Measurements from ENCODE around the gene NFS1.

The NFS1 gene

GRCh38 chr20:35699957-35700624 is 939 bp upstream of the NFS1 start:
- Histone ChIP-seq H3K27me3 (ENCODE audit: low read depth, low read length) (no peaks in the 10 kb centered on the region), H3K79me2 (ENCODE audit: low read length) (peaks cover 47% of the 10 kb centered on the region), H3K4me3 (ENCODE audit: low read length) (peak overlapping the region; percentile 80), H3K9ac (ENCODE audit: low read length) (peak overlapping the region; percentile 82), H3K4me2 (ENCODE audit: low read length) (peak overlapping the region; percentile 72), H2AFZ (ENCODE audit: low read depth, low read length) (no peak overlapping the region), H3K4me1 (ENCODE audit: low read length) (peaks cover 19% of the 10 kb centered on the region), H3K36me3 (replicated peaks; ENCODE audit: low read depth, low read length) (peaks cover 34% of the 10 kb centered on the region), H3K27ac (ENCODE audit: low read length) (peak overlapping the region; percentile 64), H4K20me1 (ENCODE audit: insufficient read depth, low read length) (peaks cover 20% of the 10 kb centered on the region), H3K9me3 (ENCODE audit: insufficient read depth, low read length) (no peaks in the 10 kb centered on the region)
- TF ChIP-seq CTCF (IDR thresholded peaks at IDR 0.05; ENCODE audit: low read depth, low read length) = no peak
- TF ChIP-seq EZH2phosphoT487 (IDR thresholded peaks at IDR 0.05; ENCODE audit: low read depth) = no peak

GRCh38 chr20:35698298-35699126 is 640 bp downstream of the NFS1 start:
- peaks cover 26% of the 10 kb centered on the region for H3K36me3 ChIP-seq (replicated peaks; ENCODE audit: low read depth, low read length)
- H3K4me3 ChIP-seq (ENCODE audit: low read length) = peak overlapping the region; percentile 80
- H2AFZ ChIP-seq (ENCODE audit: low read depth, low read length) = peak overlapping the region; percentile 41
- H3K27ac ChIP-seq (ENCODE audit: low read length) = peak overlapping the region; percentile 64; the same call in 1 of the 2 replicates
- no peaks in the 10 kb centered on the region for H3K9me3 ChIP-seq (ENCODE audit: insufficient read depth, low read length)
- TF ChIP-seq CTCF (IDR thresholded peaks at IDR 0.05; ENCODE audit: low read depth, low read length) (no peak), EZH2phosphoT487 (IDR thresholded peaks at IDR 0.05; ENCODE audit: low read depth) (no peak)
- peaks cover 19% of the 10 kb centered on the region for H3K4me1 ChIP-seq (ENCODE audit: low read length)
- peaks cover 40% of the 10 kb centered on the region for H3K79me2 ChIP-seq (ENCODE audit: low read length)
- H3K27me3 ChIP-seq (ENCODE audit: low read depth, low read length) = no peaks in the 10 kb centered on the region
- peak overlapping the region; percentile 82 for H3K9ac ChIP-seq (ENCODE audit: low read length)
- H3K4me2 ChIP-seq (ENCODE audit: low read length) = peak overlapping the region; percentile 72
- 0 out of 2 replicates have a peak, but pooled peaks cover 6% of the 10 kb centered on the region for H4K20me1 ChIP-seq (ENCODE audit: insufficient read depth, low read length)

- peaks cover 40% of the 10 kb centered on the region for H3K79me2 ChIP-seq (ENCODE audit: low read length)
- no peak for TF ChIP-seq CTCF (IDR thresholded peaks at IDR 0.05; ENCODE audit: low read depth, low read length)
- no peak for TF ChIP-seq EZH2phosphoT487 (IDR thresholded peaks at IDR 0.05; ENCODE audit: low read depth)
- 0 out of 2 replicates have a peak, but pooled peaks cover 6% of the 10 kb centered on the region for H4K20me1 ChIP-seq (ENCODE audit: insufficient read depth, low read length)
- H3K9me3 ChIP-seq (ENCODE audit: insufficient read depth, low read length) = no peaks in the 10 kb centered on the region
- H3K27ac ChIP-seq (ENCODE audit: low read length) = no peak overlapping the region
- H3K36me3 ChIP-seq (replicated peaks; ENCODE audit: low read depth, low read length) = peaks cover 21% of the 10 kb centered on the region
- peak overlapping the region; percentile 72 for H3K4me2 ChIP-seq (ENCODE audit: low read length)
- no peaks in the 10 kb centered on the region for H3K27me3 ChIP-seq (ENCODE audit: low read depth, low read length)
- peaks cover 19% of the 10 kb centered on the region for H3K4me1 ChIP-seq (ENCODE audit: low read length)
- peak overlapping the region; percentile 80 for H3K4me3 ChIP-seq (ENCODE audit: low read length)
- no peak overlapping the region for H2AFZ ChIP-seq (ENCODE audit: low read depth, low read length)
- no peak overlapping the region; the same call in 1 of the 2 replicates for H3K9ac ChIP-seq (ENCODE audit: low read length)
Measured at GRCh38 chr20:35697696-35698297, 1.4 kb downstream of the NFS1 start.

- no peak overlapping the region for H3K27ac ChIP-seq (ENCODE audit: low read length)
- H3K4me2 ChIP-seq (ENCODE audit: low read length) = no peak overlapping the region
- H3K4me1 ChIP-seq (ENCODE audit: low read length) = peaks cover 19% of the 10 kb centered on the region
- TF ChIP-seq EZH2phosphoT487 (IDR thresholded peaks at IDR 0.05; ENCODE audit: low read depth) (no peak), CTCF (IDR thresholded peaks at IDR 0.05; ENCODE audit: low read depth, low read length) (no peak)
- H3K4me3 ChIP-seq (ENCODE audit: low read length) = no peak overlapping the region
- no peak overlapping the region for H2AFZ ChIP-seq (ENCODE audit: low read depth, low read length)
- peaks cover 36% of the 10 kb centered on the region for H3K79me2 ChIP-seq (ENCODE audit: low read length)
- H3K9ac ChIP-seq (ENCODE audit: low read length) = no peak overlapping the region
- H4K20me1 ChIP-seq (ENCODE audit: insufficient read depth, low read length) = no peaks in the 10 kb centered on the region
- H3K9me3 ChIP-seq (ENCODE audit: insufficient read depth, low read length) = no peaks in the 10 kb centered on the region
- H3K27me3 ChIP-seq (ENCODE audit: low read depth, low read length) = no peaks in the 10 kb centered on the region
- peaks cover 12% of the 10 kb centered on the region for H3K36me3 ChIP-seq (replicated peaks; ENCODE audit: low read depth, low read length)
Measured at GRCh38 chr20:35695978-35696377, 3.2 kb downstream of the NFS1 start.
